ENCODE results near the gene PKD1.
"Not testable (repeated sequence)": the region's sequence is repeated elsewhere in the genome, so short reads cannot be mapped to it uniquely, and the experiment has no call there.

GRCh38 chr16:2104464-2104863, 31.2 kb downstream of the PKD1 start:
- TF ChIP-seq HDGF (IDR thresholded peaks at IDR 0.05; ENCODE audit: borderline replicate concordance); TARDBP (IDR thresholded peaks at IDR 0.05); SUZ12 (IDR thresholded peaks at IDR 0.05); SP1 (IDR thresholded peaks at IDR 0.05); ZNF384 (IDR thresholded peaks at IDR 0.05); BHLHE40 (IDR thresholded peaks at IDR 0.05; ENCODE audit: borderline replicate concordance); FOXA1 (IDR thresholded peaks at IDR 0.05); NFRKB (IDR thresholded peaks at IDR 0.05); FOXM1 (IDR thresholded peaks at IDR 0.05; ENCODE audit: borderline replicate concordance); ARNT (IDR thresholded peaks at IDR 0.05); ELF4 (IDR thresholded peaks at IDR 0.05): not testable (repeated sequence)
- TF ChIP-seq, protein P1, sequence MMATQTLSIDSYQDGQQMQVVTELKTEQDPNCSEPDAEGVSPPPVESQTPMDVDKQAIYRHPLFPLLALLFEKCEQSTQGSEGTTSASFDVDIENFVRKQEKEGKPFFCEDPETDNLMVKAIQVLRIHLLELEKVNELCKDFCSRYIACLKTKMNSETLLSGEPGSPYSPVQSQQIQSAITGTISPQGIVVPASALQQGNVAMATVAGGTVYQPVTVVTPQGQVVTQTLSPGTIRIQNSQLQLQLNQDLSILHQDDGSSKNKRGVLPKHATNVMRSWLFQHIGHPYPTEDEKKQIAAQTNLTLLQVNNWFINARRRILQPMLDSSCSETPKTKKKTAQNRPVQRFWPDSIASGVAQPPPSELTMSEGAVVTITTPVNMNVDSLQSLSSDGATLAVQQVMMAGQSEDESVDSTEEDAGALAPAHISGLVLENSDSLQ (IDR thresholded peaks at IDR 0.05): not testable (repeated sequence)
